SK-N-SH (cell line): ENCODE results near the gene FLYWCH2. TPM values are rescaled to one million over a fixed set of nuclear protein-coding genes. Genes with fewer than 3 reads are reported as not detected.

ENCODE experiments used
- CTCF ChIA-PET: fragments of 300-600, 350-600 bp; formaldehyde crosslinking; extraction: SDS; loops from one replicate; lab custom pipeline; 2021; lab: Yijun Ruan, JAX
- POLR2A ChIA-PET: fragments of 350-600 bp; sonication (Branson Sonifier 250); formaldehyde crosslinking; extraction: SDS; loops from one replicate; lab custom pipeline; 2020; ENCODE audit warnings: antibody characterized with exemption, inconsistent platforms; lab: Yijun Ruan, JAX
- DNase-seq: peaks from one replicate; pipeline ENCODE4 v3.0.0; 2012
- H2AFZ ChIP-seq: fragments of 200-600 bp; sonication (generic); 2 replicates; pipeline ENCODE4 v1.8.1; 2016; ENCODE audit warnings: antibody characterized with exemption, mild to moderate bottlenecking, low read depth
- H3F3A ChIP-seq: fragments of 200-600 bp; sonication (generic); replicated peaks from 2 replicates; pipeline ENCODE3; 2016; ENCODE audit warnings: antibody characterized with exemption, mild to moderate bottlenecking; ENCODE audit not compliant: insufficient read depth
- H3K27ac ChIP-seq, 2 experiments: fragments of 200-500 bp in 1 of 2; fragments of 200-600 bp in 1 of 2; sonication (Bioruptor generic) in 1 of 2; sonication (generic), shearing (Covaris generic) in 1 of 2; 2 replicates each; pipeline versions ENCODE4 v1.5.1 to v1.6.1; 2014 to 2016; ENCODE audit warnings: low read depth in 2 of 2, inconsistent platforms in 1 of 2, low read length in 1 of 2, mild to moderate bottlenecking in 1 of 2, mixed read lengths in 1 of 2
- H3K27me3 ChIP-seq: fragments of 200-600 bp; sonication (generic), shearing (Covaris generic); 2 replicates; pipeline ENCODE4 v1.6.1; 2016; ENCODE audit warnings: mixed run types; ENCODE audit not compliant: insufficient read depth
- H3K36me3 ChIP-seq, 2 experiments: fragments of 200-500 bp in 1 of 2; fragments of 200-600 bp in 1 of 2; sonication (Bioruptor generic) in 1 of 2; sonication (generic) in 1 of 2; replicated peaks in 1 of 2; 2 replicates each; pipeline versions ENCODE3 to v1.5.1; 2014 to 2016; ENCODE audit warnings: low read length in 1 of 2, mild to moderate bottlenecking in 1 of 2; ENCODE audit not compliant: insufficient read depth in 2 of 2, control insufficient read depth in 1 of 2
- H3K4me1 ChIP-seq, 2 experiments: fragments of 200-500 bp in 1 of 2; fragments of 200-600 bp in 1 of 2; sonication (Bioruptor generic) in 1 of 2; sonication (generic), shearing (Covaris generic) in 1 of 2; 2 replicates each; pipeline versions ENCODE4 v1.5.1 to v1.6.1; 2014 to 2016; ENCODE audit warnings: low read depth in 1 of 2, low read length in 1 of 2, mixed run types in 1 of 2; ENCODE audit not compliant: insufficient read depth in 2 of 2, control insufficient read depth in 1 of 2
- H3K4me2 ChIP-seq: fragments of 200-600 bp; sonication (generic), shearing (Covaris generic); 2 replicates; pipeline ENCODE4 v1.6.1; 2017; ENCODE audit warnings: mixed run types
- H3K4me3 ChIP-seq, 2 experiments: fragments of 200-500 bp in 1 of 2; fragments of 200-600 bp in 1 of 2; sonication (Bioruptor generic) in 1 of 2; sonication (generic), shearing (Covaris generic) in 1 of 2; 2 replicates each; pipeline versions ENCODE4 v1.5.1 to v1.8.1; 2014 to 2016; ENCODE audit warnings: low read depth in 2 of 2, inconsistent platforms in 1 of 2, low read length in 1 of 2, mild to moderate bottlenecking in 1 of 2, mixed read lengths in 1 of 2, moderate library complexity in 1 of 2
- H3K79me2 ChIP-seq: fragments of 200-600 bp; sonication (generic); 2 replicates; pipeline ENCODE4 v1.8.1; 2017; ENCODE audit warnings: mild to moderate bottlenecking; ENCODE audit not compliant: insufficient read depth
- H3K9ac ChIP-seq: fragments of 200-600 bp; sonication (generic); 2 replicates; pipeline ENCODE4 v1.6.1; 2017; ENCODE audit warnings: mixed run types
- H3K9me2 ChIP-seq: fragments of 200-600 bp; sonication (generic); 2 replicates; pipeline ENCODE4 v1.6.1; 2017; ENCODE audit warnings: mixed run types
- H3K9me3 ChIP-seq: fragments of 200-600 bp; sonication (generic); 2 replicates; pipeline ENCODE4 v1.6.1; 2017; ENCODE audit warnings: mixed run types, mild to moderate bottlenecking, moderate library complexity
- H4K20me1 ChIP-seq: fragments of 200-600 bp; sonication (generic); 2 replicates; pipeline ENCODE4 v1.6.1; 2017; ENCODE audit warnings: mild to moderate bottlenecking, mixed run types; ENCODE audit not compliant: insufficient read depth
- EP300 ChIP-seq, 2 experiments: IDR thresholded peaks; 2 replicates each; pipeline versions ENCODE4 v1.4.0 to v1.6.1; 2012; ENCODE audit warnings: borderline replicate concordance in 1 of 2, low read depth in 1 of 2, low read length in 1 of 2
- EZH2phosphoT487 ChIP-seq: fragments of 200-600 bp; sonication (generic); IDR thresholded peaks from 2 replicates; pipeline ENCODE4 v1.6.1; 2017; ENCODE audit warnings: low read depth, mixed run types, mild to moderate bottlenecking, antibody characterized with exemption, moderate library complexity, borderline replicate concordance
- FOXJ3 ChIP-seq: sonication (generic); formaldehyde crosslinking; IDR thresholded peaks from 2 replicates; pipeline ENCODE4 v1.5.1; 2020; ENCODE audit warnings: mild to moderate bottlenecking, missing genetic modification reagents
- GATA2 ChIP-seq: sonication (generic); formaldehyde crosslinking; IDR thresholded peaks from 2 replicates; pipeline ENCODE4 v1.5.0; 2020; ENCODE audit warnings: mild to moderate bottlenecking, missing genetic modification reagents
- JUND ChIP-seq: IDR thresholded peaks from 2 replicates; pipeline ENCODE4 v1.4.0; 2012
- MEF2A ChIP-seq: IDR thresholded peaks from 2 replicates; pipeline ENCODE4 v1.4.0; 2012; ENCODE audit warnings: low read depth, borderline replicate concordance
- MXI1 ChIP-seq: IDR thresholded peaks from 2 replicates; pipeline ENCODE4 v1.6.1; 2012; ENCODE audit warnings: mild to moderate bottlenecking, low read depth, low read length, improper control_type of control experiment
- NRF1 ChIP-seq: IDR thresholded peaks from 2 replicates; pipeline ENCODE4 v1.6.1; 2012; ENCODE audit warnings: low read depth, mild to moderate bottlenecking, low read length
- POLR2AphosphoS5 ChIP-seq: IDR thresholded peaks from 2 replicates; pipeline ENCODE4 v1.6.1; 2012; ENCODE audit warnings: low read depth, low read length
- RAD21 ChIP-seq: IDR thresholded peaks from 2 replicates; pipeline ENCODE4 v1.6.1; 2012; ENCODE audit warnings: mild to moderate bottlenecking, low read length
- SMC3 ChIP-seq: IDR thresholded peaks from 2 replicates; pipeline ENCODE4 v1.6.1; 2012; ENCODE audit warnings: low read depth, low read length, improper control_type of control experiment
- WGBS: methylation state at CpG from one replicate; pipeline ENCODE4 v1.1.6; 2017; ENCODE audit warnings: low lambda C conversion rate; 5-methylcytosine and 5-hydroxymethylcytosine counted together
- polyA plus RNA-seq, 3 experiments: library from polyadenylated mRNA; depleted of rRNA; stranded (reverse); fragments of >200 nt; gene quantifications; 2 replicates each; pipeline ENCODE4 v1.2.3, GENCODE V29; 2012
- TF ChIP-seq, protein P1 (sequence below): fragments of 150-350 bp; IDR thresholded peaks from 2 replicates; pipeline ENCODE4 v1.6.1; 2016; ENCODE audit warnings: mild to moderate bottlenecking, low read depth, low read length
- TF ChIP-seq, protein P2 (sequence below): fragments of 200-600 bp; sonication (generic); IDR thresholded peaks from 2 replicates; pipeline ENCODE4 v1.6.1; 2017; ENCODE audit warnings: antibody characterized with exemption, mild to moderate bottlenecking, moderate library complexity

Gene FLYWCH2
- polyA plus RNA-seq, 1 of the 3 experiments (the other 2 are of a cell fraction): 64.8 TPM

DNA sequence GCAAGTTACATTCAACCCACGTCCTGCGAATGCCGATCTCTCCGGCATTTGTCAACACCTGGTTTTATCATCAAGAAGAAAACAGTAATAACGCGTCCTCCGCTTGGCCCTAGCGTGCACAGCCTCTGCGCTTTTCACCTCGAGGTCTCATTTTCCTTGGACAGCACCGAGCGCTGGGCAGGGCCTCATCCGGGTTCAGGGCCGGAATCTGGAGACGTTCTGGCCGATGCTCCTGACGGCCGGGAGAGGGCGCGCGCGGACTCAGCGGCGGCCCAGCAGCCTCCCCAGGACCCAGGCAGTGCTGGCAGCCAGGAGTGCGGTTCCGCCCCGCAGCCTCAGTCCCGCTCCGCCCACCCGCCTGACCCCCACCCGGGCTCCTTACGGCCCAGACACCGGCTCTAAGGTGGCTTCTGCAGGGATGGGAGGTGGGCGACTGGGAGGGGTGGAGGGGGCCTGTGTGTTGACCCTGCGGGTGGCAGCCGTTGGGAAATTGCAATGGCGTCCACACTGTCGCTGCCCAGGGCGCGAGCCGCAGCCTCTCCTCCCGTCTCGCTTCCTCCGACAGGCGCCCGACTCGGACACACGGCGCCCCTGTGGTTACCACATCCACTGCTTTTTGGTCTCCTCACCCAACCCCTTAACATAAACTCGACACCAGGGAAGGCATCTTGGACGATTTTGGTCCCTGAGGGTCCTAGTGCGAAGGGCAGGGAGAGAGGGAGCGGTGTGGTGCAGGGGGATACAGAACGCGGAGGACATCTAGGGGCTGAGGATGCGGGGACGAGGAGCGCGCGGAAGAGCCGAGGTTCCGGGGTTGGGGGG lies 21.3 kb downstream of the FLYWCH2 start (continued):
- TF ChIP-seq FOXJ3 (no peak), POLR2AphosphoS5 (peak; percentile 80), SMC3 (peak; percentile 60), GATA2 (CRISPR knock-in tag) (no peak), MXI1 (peak; percentile 72), RAD21 (peak; percentile 46), MEF2A (no peak)
- TF ChIP-seq, protein P1, sequence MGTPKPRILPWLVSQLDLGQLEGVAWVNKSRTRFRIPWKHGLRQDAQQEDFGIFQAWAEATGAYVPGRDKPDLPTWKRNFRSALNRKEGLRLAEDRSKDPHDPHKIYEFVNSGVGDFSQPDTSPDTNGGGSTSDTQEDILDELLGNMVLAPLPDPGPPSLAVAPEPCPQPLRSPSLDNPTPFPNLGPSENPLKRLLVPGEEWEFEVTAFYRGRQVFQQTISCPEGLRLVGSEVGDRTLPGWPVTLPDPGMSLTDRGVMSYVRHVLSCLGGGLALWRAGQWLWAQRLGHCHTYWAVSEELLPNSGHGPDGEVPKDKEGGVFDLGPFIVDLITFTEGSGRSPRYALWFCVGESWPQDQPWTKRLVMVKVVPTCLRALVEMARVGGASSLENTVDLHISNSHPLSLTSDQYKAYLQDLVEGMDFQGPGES: no peak
- TF ChIP-seq, protein P2, sequence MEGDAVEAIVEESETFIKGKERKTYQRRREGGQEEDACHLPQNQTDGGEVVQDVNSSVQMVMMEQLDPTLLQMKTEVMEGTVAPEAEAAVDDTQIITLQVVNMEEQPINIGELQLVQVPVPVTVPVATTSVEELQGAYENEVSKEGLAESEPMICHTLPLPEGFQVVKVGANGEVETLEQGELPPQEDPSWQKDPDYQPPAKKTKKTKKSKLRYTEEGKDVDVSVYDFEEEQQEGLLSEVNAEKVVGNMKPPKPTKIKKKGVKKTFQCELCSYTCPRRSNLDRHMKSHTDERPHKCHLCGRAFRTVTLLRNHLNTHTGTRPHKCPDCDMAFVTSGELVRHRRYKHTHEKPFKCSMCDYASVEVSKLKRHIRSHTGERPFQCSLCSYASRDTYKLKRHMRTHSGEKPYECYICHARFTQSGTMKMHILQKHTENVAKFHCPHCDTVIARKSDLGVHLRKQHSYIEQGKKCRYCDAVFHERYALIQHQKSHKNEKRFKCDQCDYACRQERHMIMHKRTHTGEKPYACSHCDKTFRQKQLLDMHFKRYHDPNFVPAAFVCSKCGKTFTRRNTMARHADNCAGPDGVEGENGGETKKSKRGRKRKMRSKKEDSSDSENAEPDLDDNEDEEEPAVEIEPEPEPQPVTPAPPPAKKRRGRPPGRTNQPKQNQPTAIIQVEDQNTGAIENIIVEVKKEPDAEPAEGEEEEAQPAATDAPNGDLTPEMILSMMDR: peak; percentile 84

DNA sequence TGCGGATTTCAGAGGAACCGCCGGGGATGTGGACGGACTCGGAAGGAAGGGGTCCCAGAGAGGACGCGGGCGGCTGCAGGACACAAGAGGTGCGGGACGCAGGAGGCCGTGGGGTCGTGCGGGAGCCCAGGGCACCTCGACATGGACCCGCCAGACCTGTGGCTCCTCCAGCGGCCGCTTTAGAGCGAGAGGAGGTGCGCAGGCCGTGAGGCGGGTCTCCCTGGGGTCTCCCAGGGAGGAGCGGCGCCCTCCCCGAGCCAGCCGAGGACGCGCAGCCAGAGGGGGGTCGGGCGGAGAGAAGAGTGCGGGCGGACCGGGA lies 21.9 kb downstream of the FLYWCH2 start:
- DNase-seq: no peak
- no peaks in the 10 kb centered on the region for H3K27me3 ChIP-seq
- peak overlapping the region; percentile 88 for H3K9ac ChIP-seq
- H3F3A ChIP-seq: peaks cover 20% of the 10 kb centered on the region
- peaks cover 3% of the 10 kb centered on the region; the same call in 1 of the 2 replicates for H3K79me2 ChIP-seq
- peak overlapping the region; percentile 98 for H3K4me2 ChIP-seq
- ChIA-PET CTCF (no interaction called here), POLR2A (no interaction called here)
- no peaks in the 10 kb centered on the region for H3K9me2 ChIP-seq
- H2AFZ ChIP-seq: peak overlapping the region; percentile 72; the same call in 1 of the 2 replicates
- H3K9me3 ChIP-seq: no peaks in the 10 kb centered on the region
- WGBS: 0% methylated on average over 1 of the region's 32 CpGs
- H4K20me1 ChIP-seq: no peaks in the 10 kb centered on the region
- peak overlapping the region; percentile 73 to 95 for H3K4me3 ChIP-seq
- peak overlapping the region; percentile 72 to 80 for H3K27ac ChIP-seq
- no peak for TF ChIP-seq JUND
- no peak for TF ChIP-seq NRF1
- no peak for TF ChIP-seq EZH2phosphoT487
- TF ChIP-seq EP300 (IDR thresholded peaks at IDR 0.05; ENCODE audit: borderline replicate concordance in 1 of 2, low read depth in 1 of 2, low read length in 1 of 2): no peak
- H3K36me3 ChIP-seq: no peaks in the 10 kb centered on the region
- H3K4me1 ChIP-seq: peaks cover 6 to 8% of the 10 kb centered on the region in 2 experiments; a peak in 2 of 4 replicates
